Right ventricle myocardium inferior (tissue), 1 donor: ENCODE data around the gene SEZ6L. TPM values are rescaled to one million over a fixed set of nuclear protein-coding genes. Genes with fewer than 3 reads are reported as not detected.

Source experiments
- ATAC-seq: fragments of 200-7000 bp; cut with Tn5 transposase; one replicate; pipeline ENCODE4 v1.9.1; 2020; ENCODE audit warnings: mild to moderate bottlenecking, moderate library complexity
- DNase-seq: peaks from one replicate; pipeline ENCODE4 v3.0.0; 2021; ENCODE audit errors: missing footprints
- intact Hi-C: fragments of 100-400 bp; cut with DNase I; formaldehyde crosslinking; loops from one replicate; pipeline ENCODE4 v1.11.0; 2022
- total RNA-seq: library from RNA; stranded (reverse); fragmentation: NEBNext Ultra II Directional; extraction: Animal tissue kit (Norgen Biotek cat#: 25700); gene quantifications from one replicate; pipeline ENCODE4 v1.2.1, GENCODE V29; 2021
- donor health status: DM: no; HTN: yes; CAD: no; lungs with severe emphysema.

Gene SEZ6L
- total RNA-seq, 1 donor from 2014 or later, result 0.08 TPM

DNA sequence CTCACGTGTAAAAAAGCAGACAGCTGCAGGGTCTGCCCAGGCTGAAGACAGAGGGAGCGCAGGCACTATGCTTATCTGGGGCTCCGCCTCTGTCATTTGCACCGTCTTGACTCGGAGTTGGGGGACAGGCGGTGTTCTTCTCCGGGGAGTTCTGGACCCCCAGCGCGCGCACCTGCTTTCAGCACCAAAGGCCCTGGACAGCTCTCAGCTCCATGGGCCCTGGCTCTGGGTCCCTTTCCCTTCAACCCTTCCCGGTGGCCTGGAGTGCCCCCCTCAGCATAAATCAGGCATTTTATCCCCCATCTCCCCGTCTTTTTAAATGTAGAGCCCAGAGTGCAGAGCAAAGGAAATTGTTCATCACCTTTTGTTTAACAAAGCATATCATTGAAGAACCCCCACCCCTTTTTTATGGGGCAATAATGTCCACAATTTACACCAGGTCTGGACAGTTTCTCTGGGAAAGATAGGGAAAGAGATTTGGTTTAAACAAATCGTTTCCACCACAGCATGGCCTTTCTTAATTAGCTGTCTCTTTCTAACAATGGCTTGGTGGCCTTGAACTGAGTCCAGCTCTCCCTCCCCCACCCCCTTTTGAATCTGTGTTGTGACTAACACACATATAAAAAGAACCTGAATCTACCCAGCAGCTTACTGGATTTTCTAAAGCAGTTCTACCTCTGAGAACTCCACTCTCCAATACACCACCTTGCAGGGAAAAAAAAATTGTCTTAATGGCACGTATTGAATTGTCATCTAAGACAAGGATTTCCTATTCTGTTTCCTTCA, 1.7 kb downstream of the SEZ6L start:
- DNase-seq, result no peak
- ATAC-seq, result no peak
- intact Hi-C loops, result no loop called here

DNA sequence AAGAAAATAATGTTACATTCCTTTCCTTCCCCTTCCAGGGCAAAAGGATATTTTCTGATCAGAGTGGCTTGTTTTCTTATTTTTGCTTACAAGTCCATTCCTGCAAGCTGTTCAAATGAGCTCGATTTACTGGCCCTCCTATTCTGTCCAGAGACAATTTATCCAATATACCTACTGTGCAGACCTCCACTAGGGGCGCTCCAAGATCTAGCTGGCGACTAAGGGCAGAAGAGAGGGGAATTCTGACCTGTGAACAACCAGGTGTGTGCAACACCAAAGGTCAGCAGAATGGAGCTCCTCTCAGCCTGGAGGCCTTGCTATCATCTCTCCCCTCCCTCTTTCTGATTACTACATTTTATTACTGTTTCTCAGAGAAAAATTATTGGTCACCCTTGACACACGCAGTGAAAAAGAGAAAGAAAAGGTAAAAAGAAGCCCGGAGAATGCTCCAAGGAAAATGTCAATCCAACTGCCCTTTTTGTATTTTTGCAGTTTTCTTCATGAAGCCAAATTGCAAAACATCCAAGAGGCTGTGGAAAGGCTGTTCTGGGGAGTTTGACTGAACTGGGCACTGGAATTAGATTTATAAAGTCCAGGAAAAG, 3.2 kb downstream of the SEZ6L start:
- ATAC-seq (no peak), DNase-seq (no peak)
- intact Hi-C loops, result no loop called here

DNA sequence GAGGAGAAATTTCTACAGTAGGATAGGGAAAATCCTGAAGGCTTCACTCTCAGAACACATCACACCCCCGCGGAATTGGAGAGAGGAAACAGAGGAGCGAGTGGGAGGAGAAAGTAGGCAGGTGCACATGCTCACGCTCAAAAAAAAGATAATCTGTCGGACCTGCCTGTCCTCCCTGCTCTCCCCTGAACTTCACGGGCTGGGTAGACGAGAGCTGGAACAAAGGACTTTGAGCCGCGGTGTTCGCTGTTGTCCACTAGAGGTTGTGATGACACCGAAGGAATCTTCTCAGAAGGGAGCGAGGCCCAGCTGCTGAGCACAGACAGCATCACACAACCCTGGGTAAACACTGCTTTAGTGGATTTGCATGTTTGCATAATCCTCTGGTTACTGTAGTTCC, 5.0 kb downstream of the SEZ6L start:
- DNase-seq (no peak), ATAC-seq (no peak)

DNA sequence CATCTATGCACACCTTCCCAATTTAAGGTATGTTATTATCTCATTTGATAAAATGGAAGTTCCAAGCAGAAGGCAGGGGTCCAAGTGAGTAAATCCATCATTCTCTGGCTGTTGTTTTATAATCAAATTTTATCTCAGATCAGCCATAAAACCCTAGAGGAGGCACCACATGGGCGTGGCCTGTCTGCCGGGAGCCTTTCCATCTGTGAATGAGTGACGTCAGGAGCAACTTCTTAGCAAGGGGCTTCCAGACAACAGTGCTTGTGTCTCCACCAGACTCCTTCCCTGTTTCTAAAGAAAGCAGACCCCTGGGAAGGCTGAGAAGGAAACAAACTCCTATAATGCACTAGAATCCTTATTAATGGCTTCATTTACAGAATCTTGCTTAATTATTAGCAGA, 13.5 kb downstream of the SEZ6L start:
- DNase-seq, result no peak
- ATAC-seq, result no peak
- intact Hi-C loops, result no loop called here

More for the DNA sequence above, 5.0 kb downstream of the SEZ6L start:
- intact Hi-C loops, result no loop called here

DNA sequence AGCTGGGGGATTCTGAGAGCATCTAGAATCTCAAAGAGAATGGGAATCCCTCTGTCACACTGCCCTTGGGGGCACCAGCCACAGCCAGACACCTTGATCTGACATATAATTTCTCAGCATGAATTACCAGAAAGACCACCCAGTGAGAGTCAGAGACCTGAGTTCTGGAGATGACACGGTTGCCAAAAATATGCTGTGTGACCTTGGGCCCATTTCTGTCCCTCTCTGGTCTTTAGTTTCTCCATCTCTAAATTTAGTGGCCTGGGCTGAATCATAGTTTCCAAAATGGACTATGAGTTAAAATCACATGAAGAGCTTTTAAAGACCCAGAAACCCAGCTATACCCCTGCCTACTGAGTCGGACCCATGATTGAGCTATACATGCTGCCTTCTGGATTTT, 15.9 kb downstream of the SEZ6L start:
- intact Hi-C loops, result no loop called here
- ATAC-seq (no peak), DNase-seq (no peak)

DNA sequence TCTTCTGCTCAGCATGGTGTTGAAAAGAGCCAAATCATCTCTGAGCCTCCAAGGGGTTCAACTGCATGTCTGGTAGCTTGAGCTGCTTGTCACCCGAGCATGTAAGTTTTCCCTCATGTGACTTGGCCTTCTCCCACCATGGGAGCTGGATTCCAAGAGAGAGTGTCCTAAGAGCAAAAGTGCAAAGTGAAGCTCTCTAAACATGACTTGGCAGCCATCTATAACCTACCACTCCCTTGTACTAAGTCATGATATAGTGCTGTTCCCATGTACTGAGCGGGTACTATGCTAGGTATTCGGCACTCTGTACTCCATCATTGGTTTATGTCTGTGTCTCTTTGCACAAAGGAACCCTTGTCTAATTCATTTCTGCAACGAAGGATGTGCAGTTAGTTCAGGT, 19.1 kb downstream of the SEZ6L start:
- DNase-seq, result no peak

DNA sequence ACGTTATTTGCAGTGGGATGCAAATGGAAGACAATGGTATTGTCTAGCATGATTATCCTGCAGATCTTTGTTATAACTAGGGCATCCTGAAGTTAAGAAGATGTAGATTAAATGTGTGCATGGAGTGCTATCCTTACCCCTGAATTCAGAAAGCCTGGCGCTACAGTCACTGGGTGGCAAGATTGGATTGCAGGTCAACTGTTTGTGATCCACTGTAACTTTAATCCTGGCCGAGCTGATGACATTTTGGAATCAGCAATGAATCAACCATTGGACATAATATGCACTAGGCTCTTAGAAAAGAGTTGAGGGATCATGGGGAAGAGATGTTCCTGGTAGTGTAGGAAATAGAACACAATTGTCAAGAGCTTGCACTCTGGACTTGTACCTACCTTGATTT, 25.1 kb downstream of the SEZ6L start:
- intact Hi-C loops, result no loop called here
- ATAC-seq, result no peak
- DNase-seq, result no peak

More for the DNA sequence above, 19.1 kb downstream of the SEZ6L start:
- no peak for ATAC-seq
- intact Hi-C loops, result no loop called here

DNA sequence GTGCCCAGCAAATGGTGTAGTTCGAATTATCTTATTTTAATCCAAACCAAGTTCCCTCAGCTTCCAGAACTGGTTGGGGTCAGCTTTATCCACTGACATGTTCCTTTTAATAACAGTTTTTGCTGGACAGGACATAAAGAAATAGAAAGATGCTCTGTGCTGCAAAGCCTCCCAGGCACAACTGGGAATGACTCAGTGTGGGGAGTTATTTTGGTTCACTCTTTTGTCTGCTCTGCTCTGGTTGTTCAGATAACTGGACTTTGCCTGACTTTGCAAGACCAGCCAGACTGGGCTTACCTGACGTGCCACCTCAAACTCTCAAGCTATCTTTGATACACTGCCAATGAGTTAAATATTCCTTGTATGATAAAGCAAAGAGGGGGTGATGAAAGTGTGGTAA, 25.6 kb downstream of the SEZ6L start:
- intact Hi-C loops, result no loop called here
- DNase-seq, result no peak
- ATAC-seq, result no peak

DNA sequence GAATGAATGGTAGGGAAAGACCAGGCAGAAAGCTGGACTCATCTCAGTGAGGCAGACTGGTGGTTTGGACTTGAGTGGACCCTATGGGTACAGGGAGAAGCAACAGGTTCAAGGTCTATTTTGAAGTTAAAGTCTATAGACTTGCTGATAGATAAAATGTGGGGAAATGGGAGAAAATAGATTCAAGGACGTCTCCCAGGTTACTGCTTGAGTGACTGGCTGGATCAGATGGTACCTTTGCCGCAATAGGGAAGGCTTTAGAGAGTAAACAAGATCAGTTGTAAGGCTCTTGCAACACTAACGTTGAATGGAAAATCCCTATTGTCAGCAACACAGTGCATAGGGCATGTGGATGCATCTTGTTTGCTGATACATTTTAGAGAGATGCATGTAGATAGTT, 27.4 kb downstream of the SEZ6L start:
- ATAC-seq (no peak), DNase-seq (no peak)
- intact Hi-C loops, result no loop called here

DNA sequence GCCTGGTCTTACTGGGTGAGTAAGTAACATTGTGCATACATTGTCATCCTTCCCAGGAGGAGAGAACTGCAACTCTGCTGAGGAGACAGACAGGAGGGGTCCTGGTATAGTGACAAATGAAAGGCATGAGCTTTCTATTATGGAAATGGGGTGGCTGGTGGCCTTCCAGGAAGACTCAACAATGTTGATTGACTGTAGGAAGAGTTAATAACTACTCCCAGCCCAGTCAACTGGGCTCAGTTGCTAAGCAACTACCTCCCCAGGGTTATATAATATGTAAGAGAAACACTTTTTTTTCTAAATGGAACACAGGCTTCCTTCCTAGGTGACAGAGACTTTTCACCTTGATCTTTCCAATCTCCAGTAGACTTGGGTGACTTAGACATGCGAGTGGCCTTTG, 28.2 kb downstream of the SEZ6L start:
- DNase-seq (no peak), ATAC-seq (no peak)
- intact Hi-C loops, result no loop called here

DNA sequence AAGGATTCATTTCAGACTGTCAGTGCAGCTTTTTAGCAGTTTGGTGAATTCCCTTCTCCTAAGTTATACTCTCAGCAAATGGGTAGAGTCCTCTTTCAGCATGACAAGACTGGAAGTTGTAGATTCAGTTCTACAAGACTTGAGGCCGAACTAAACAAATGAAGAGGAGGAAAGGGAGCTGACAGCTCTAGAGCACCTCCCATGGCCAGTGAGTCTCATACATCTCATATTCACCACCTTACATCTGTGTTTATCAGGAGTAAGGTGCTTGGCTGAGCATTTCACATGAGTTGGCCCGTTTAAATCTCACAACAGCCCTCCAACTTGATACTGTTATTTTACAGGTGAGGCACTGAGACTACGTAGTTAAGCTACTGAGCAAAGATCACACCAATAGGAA, 30.4 kb downstream of the SEZ6L start:
- ATAC-seq (no peak), DNase-seq (no peak)
- intact Hi-C loops, result no loop called here

DNA sequence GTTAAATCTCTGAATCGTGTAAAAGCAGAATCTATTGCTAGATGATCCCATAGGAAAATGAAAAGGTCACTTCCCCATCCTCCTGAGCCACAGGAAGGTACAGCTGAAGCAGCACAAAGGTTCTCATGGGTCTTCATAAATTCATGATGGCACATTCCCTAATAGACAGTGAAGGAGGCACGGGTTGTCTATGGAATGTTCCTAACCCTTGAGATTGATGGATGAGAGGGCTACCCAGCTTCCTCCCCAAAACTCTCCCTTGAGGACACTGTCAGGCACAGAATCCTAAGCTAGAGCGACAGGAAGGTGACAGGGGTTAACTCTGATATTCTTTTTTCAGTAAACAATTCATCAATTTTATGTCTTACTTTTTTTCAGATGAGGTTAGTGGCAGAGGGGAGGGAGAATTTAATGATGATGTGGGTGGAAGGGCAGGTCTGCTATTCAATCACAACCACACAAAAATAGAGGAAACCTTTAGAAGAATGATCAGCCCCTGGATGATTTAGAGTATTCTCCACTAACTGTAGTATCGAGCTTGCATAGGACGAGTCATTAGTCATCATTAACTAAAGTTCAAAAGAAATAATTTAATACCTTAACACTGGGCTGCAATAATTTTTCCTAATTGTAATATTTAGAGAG, 33.1 kb downstream of the SEZ6L start:
- ATAC-seq (no peak), DNase-seq (no peak)
- intact Hi-C loops, result no loop called here

DNA sequence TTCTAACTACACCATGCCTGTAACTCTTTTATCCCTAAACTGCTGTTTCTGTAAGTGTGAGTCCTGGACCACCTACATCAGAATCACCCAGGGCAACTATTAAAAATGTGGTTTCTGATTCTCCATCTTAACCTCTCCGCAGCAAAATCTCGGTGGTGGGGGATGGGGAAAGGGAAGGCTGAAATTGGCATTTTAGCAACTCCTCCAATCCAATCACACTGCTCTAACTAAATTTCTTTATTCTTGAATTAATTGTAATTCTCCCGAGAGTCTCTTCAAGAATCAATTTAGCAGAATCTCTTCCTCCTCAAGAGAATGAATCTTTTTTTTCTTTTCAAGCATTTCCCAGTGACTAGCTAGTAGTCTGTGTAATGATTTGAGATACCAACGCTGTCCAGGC, 36.2 kb downstream of the SEZ6L start:
- DNase-seq, result no peak
- intact Hi-C loops, result no loop called here
- no peak for ATAC-seq

DNA sequence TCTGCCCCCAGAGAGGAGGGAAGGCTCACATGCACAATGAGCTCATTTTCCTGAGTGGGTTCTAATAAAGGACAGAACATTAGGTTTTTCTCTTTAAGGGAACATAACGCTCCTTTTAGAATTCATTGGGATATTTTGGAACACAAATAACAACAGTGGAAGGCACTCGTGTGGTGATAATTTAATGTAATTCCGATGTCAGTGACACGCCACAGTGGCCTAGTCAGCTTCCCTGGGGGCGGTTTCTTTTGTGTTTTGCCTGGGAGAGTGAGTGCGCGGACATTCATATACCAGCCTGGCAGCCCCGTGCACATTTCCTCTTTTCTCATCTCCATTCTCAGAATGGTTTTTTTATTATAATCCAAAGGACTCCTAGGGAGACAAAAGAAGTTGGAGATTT, 41.1 kb downstream of the SEZ6L start:
- DNase-seq, result no peak
- intact Hi-C loops, result no loop called here
- no peak for ATAC-seq

DNA sequence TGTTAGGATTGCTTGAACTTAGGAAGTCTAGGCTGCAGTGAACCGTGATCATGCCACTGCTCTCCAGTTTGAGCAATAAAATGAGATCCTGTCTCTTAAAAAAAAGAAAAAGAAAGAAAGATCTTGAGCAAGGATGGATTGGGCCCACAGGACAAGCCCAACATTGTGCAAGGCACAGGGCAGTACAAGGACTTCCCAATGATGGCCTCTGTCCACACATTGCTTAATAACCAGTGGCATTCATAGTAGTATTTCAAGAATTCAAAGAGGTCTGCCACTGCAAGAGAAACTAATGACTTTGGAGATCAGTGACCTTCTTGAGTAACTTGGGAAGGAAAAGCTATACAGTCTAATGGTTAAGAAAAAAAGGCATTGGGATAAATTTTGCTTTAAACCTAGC, 44.6 kb downstream of the SEZ6L start:
- intact Hi-C loops, result no loop called here
- DNase-seq (no peak), ATAC-seq (no peak)

DNA sequence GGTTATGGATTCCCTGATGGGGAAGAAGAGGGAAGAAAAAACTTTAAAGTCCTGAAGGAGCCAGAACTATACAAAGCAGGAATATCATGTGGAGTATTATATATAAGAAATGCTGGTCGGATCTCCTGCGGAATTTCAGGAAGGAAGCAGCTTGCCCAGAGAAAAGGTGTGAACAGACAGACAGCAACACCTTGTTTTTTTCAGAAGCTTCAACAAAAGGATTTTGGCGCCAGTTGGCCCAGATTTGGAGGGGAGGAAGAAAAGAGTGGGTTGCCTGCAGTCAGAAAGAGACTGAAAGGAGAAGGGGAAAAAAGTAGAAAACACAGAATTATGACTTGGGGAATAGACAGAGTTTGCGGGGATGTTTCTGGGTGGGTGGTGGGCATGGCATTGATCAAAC, 45.2 kb downstream of the SEZ6L start:
- DNase-seq, result no peak
- intact Hi-C loops, result no loop called here

DNA sequence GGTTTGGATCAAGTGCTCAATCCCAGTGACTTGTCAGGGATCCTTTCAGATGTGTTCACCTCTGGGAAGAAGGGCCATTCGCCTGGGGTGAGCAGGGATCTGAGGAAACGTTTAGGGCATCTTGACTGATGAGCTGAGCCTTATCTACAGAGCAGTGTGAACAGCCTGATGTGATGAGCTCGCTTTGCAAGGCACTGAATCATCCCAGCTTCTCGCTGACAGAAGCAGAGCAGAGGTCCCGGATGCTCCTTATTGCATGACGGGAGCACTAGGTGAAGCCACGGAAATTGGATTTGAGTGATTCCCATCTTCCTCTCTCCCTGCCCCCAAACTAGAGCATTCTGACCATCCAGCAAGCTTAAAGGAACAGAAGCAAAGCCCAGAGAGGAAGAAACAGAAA, 46.5 kb downstream of the SEZ6L start:
- ATAC-seq (no peak), DNase-seq (no peak)
- intact Hi-C loops, result no loop called here

More for the DNA sequence above, 45.2 kb downstream of the SEZ6L start:
- ATAC-seq, result no peak

DNA sequence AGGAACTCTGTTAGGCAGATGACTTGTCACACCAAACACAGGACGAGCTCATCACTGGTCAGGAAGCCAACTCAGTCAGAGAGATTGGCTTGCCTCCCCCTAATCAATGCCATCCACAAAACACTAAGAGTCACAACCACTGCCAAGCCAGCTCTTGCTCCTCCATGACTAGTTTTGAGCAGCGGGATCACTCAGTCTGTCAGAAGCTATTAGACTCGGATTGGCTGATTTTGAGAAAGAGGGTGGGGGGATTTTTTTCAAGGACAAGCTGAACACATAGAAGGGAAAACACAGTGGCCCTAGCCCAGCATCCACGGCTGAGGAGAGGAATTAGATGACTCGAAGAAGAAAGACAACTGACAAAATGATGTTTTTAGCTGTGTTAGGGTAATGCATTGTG, 55.9 kb downstream of the SEZ6L start:
- intact Hi-C loops, result loop anchor here (10.0 kb wide), 1 partner anchor 80 kb away; no protein-coding TSS in a partner anchor
- ATAC-seq, result no peak
- DNase-seq, result no peak

DNA sequence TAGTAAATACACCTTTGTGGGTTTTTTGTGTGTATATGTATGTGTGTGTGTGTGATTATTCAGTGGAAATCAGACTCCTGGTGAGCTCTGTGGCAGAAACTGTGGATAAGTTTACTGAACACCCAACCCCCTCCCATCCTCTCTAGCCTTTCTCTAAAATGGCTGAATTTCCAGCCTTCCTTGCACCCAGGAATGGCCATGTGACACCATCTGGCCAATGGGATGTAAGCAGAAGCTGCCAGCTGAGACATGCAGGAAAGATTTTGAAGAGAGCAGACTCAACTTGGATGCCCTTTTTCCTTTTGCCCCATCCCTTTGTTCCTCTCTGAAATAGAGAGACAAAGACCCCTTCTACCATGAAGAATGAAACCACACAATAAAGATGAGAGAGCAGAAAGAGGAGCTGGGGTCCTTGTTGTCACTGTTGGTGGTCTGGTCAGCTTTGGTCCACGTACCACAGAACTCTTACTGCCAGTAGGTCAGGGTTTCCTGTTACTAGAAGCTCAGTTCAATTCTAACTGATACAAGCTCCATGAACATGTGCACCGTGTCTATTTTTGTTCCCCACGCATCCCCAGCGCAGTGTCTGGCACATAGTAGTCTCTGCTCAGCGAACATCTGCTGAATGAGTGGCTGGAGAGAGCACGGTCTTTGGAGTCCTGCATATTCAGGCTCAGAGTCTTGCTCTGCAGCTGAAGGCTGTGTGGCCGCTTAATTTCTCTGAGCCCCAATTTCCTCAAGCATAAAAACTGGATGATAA, 57.5 kb downstream of the SEZ6L start:
- ATAC-seq (no peak), DNase-seq (no peak)
- intact Hi-C loops, result loop anchor here (10.0 kb wide), 1 partner anchor 78 kb away; no protein-coding TSS in a partner anchor
